Activated T-cell treated with anti-CD3 and anti-CD28 coated beads for 24 hours (primary cell): ENCODE data around the gene RNU1-1.
A peak's percentile ranks its signal among the peaks of the same experiment; 100 is the strongest.
"Not testable (repeated sequence)": the region's sequence is repeated elsewhere in the genome, so short reads cannot be mapped to it uniquely, and the experiment has no call there.

Experiments used
- DNase-seq: peaks from one replicate; pipeline ENCODE4 v3.0.0-alpha.2; 2020; ENCODE audit warnings: low read depth

The RNU1-1 gene

GRCh38 chr1:16521679-16522078, 7.6 kb upstream of the RNU1-1 start:
- DNase-seq, result not testable (repeated sequence)

- DNase-seq, result no peak
Observed at GRCh38 chr1:16521288-16521583, 7.2 kb upstream of the RNU1-1 start.

- not testable (repeated sequence) for DNase-seq
Observed at GRCh38 chr1:16520435-16521287, 6.6 kb upstream of the RNU1-1 start.

GRCh38 chr1:16519255-16519951, 5.3 kb upstream of the RNU1-1 start:
- DNase-seq, result not testable (repeated sequence)

- not testable (repeated sequence) for DNase-seq
Observed at GRCh38 chr1:16518913-16519254, 4.8 kb upstream of the RNU1-1 start.

- DNase-seq, result not testable (repeated sequence)
Observed at GRCh38 chr1:16516694-16517410, 2.8 kb upstream of the RNU1-1 start.

- peak; percentile 77 for DNase-seq
Observed at GRCh38 chr1:16513412-16514106, 526 bp downstream of the RNU1-1 start.

- peak; percentile 43 for DNase-seq
Observed at GRCh38 chr1:16512624-16513411, 1.3 kb downstream of the RNU1-1 start.

- DNase-seq, result not testable (repeated sequence)
Observed at GRCh38 chr1:16511926-16512325, 2.2 kb downstream of the RNU1-1 start.

GRCh38 chr1:16508861-16509445, 5.1 kb downstream of the RNU1-1 start:
- not testable (repeated sequence) for DNase-seq

- not testable (repeated sequence) for DNase-seq
Observed at GRCh38 chr1:16506364-16507136, 7.5 kb downstream of the RNU1-1 start.

GRCh38 chr1:16505870-16506269, 8.2 kb downstream of the RNU1-1 start:
- not testable (repeated sequence) for DNase-seq

- no peak for DNase-seq
Observed at GRCh38 chr1:16503494-16503893, 10.6 kb downstream of the RNU1-1 start.

- not testable (repeated sequence) for DNase-seq
Observed at GRCh38 chr1:16501446-16501845, 12.6 kb downstream of the RNU1-1 start.

GRCh38 chr1:16500975-16501374, 13.1 kb downstream of the RNU1-1 start:
- not testable (repeated sequence) for DNase-seq

- DNase-seq, result not testable (repeated sequence)
Observed at GRCh38 chr1:16500466-16500865, 13.6 kb downstream of the RNU1-1 start.

GRCh38 chr1:16498573-16499413, 15.3 kb downstream of the RNU1-1 start:
- DNase-seq, result peak; percentile 71

- not testable (repeated sequence) for DNase-seq
Observed at GRCh38 chr1:16498047-16498446, 16.0 kb downstream of the RNU1-1 start.

GRCh38 chr1:16497474-16497904, 16.6 kb downstream of the RNU1-1 start:
- DNase-seq, result not testable (repeated sequence)
